Measurements from ENCODE around the gene SMIM32. TPM values are rescaled to one million over a fixed set of nuclear protein-coding genes. Genes with fewer than 3 reads are reported as not detected.

Gene SMIM32
- total RNA-seq, 2 experiments from 2014 or later: not detected

- no peaks in the 10 kb centered on the region for H3K9me3 ChIP-seq (ENCODE audit: low read length)
- no peak for DNase-seq (ENCODE audit: low spot score)
- no peak overlapping the region for H2AFZ ChIP-seq (ENCODE audit: low read length)
- TF ChIP-seq CTCF (conservative IDR thresholded peaks at IDR 0.05; ENCODE audit: low read length) (no peak), EZH2phosphoT487 (IDR thresholded peaks at IDR 0.05; ENCODE audit: borderline replicate concordance, low read depth, low read length) (no peak)
- BruUV-seq (replicated peaks): no TSS peak
- no peaks in the 10 kb centered on the region for H3K9me2 ChIP-seq (ENCODE audit: insufficient read depth, low read length)
- POLR2A ChIA-PET: interaction anchor here (0.6 kb wide), 1 partner anchor 29 kb away, joined by 3 read pairs; no protein-coding TSS in a partner anchor
- H3K36me3 ChIP-seq (ENCODE audit: insufficient read depth, low read length): no peaks in the 10 kb centered on the region
- CTCF ChIA-PET (ENCODE audit: unreplicated experiment): no interaction called here
- H4K20me1 ChIP-seq (ENCODE audit: insufficient read depth, low read length): no peaks in the 10 kb centered on the region
- H3K27ac ChIP-seq (ENCODE audit: low read depth, low read length, poor library complexity, severe bottlenecking): no peak overlapping the region
- no peaks in the 10 kb centered on the region for H3K79me2 ChIP-seq (ENCODE audit: insufficient read depth, low read depth, low read length)
- no peaks in the 10 kb centered on the region for H3K4me1 ChIP-seq (ENCODE audit: insufficient read depth, low read length, poor library complexity, severe bottlenecking)
- H3K4me3 ChIP-seq (ENCODE audit: low read depth, low read length, poor library complexity, severe bottlenecking): no peak overlapping the region
- intact Hi-C loops (cut with micrococcal nuclease; ENCODE audit: unreplicated experiment): no loop called here
- H3K4me2 ChIP-seq (ENCODE audit: low read length): no peak overlapping the region
Measured at GRCh38 chr5:136205941-136206340, 13.0 kb upstream of the SMIM32 start.

- BruUV-seq (replicated peaks): no TSS peak
- Histone ChIP-seq H3K9me3 (ENCODE audit: low read length) (no peaks in the 10 kb centered on the region), H3K27ac (ENCODE audit: low read depth, low read length, poor library complexity, severe bottlenecking) (no peak overlapping the region), H3K4me2 (ENCODE audit: low read length) (no peak overlapping the region), H3K79me2 (ENCODE audit: insufficient read depth, low read depth, low read length) (no peaks in the 10 kb centered on the region), H2AFZ (ENCODE audit: low read length) (no peak overlapping the region), H3K36me3 (ENCODE audit: insufficient read depth, low read length) (no peaks in the 10 kb centered on the region), H3K9me2 (ENCODE audit: insufficient read depth, low read length) (no peaks in the 10 kb centered on the region), H3K4me1 (ENCODE audit: insufficient read depth, low read length, poor library complexity, severe bottlenecking) (no peaks in the 10 kb centered on the region), H4K20me1 (ENCODE audit: insufficient read depth, low read length) (no peaks in the 10 kb centered on the region), H3K4me3 (ENCODE audit: low read depth, low read length, poor library complexity, severe bottlenecking) (no peak overlapping the region)
- TF ChIP-seq EZH2phosphoT487 (IDR thresholded peaks at IDR 0.05; ENCODE audit: borderline replicate concordance, low read depth, low read length) (no peak), CTCF (conservative IDR thresholded peaks at IDR 0.05; ENCODE audit: low read length) (no peak)
- no peak for DNase-seq (ENCODE audit: low spot score)
- ChIA-PET POLR2A (interaction anchor here (0.5 to 0.6 kb wide), 3 partner anchors 28 to 278 kb away, joined by 3 read pairs; no protein-coding TSS in a partner anchor), CTCF (ENCODE audit: unreplicated experiment) (no interaction called here)
- intact Hi-C loops (cut with micrococcal nuclease; ENCODE audit: unreplicated experiment): no loop called here
Measured at GRCh38 chr5:136205061-136205702, 12.2 kb upstream of the SMIM32 start.

- Histone ChIP-seq H3K79me2 (ENCODE audit: insufficient read depth, low read depth, low read length) (no peaks in the 10 kb centered on the region), H3K4me3 (ENCODE audit: low read depth, low read length, poor library complexity, severe bottlenecking) (no peak overlapping the region), H4K20me1 (ENCODE audit: insufficient read depth, low read length) (no peaks in the 10 kb centered on the region), H3K27ac (ENCODE audit: low read depth, low read length, poor library complexity, severe bottlenecking) (no peak overlapping the region), H3K9me2 (ENCODE audit: insufficient read depth, low read length) (no peaks in the 10 kb centered on the region), H3K4me2 (ENCODE audit: low read length) (no peak overlapping the region), H3K9me3 (ENCODE audit: low read length) (no peaks in the 10 kb centered on the region), H3K36me3 (ENCODE audit: insufficient read depth, low read length) (no peaks in the 10 kb centered on the region), H2AFZ (ENCODE audit: low read length) (no peak overlapping the region), H3K4me1 (ENCODE audit: insufficient read depth, low read length, poor library complexity, severe bottlenecking) (no peaks in the 10 kb centered on the region)
- TF ChIP-seq CTCF (conservative IDR thresholded peaks at IDR 0.05; ENCODE audit: low read length) (no peak), EZH2phosphoT487 (IDR thresholded peaks at IDR 0.05; ENCODE audit: borderline replicate concordance, low read depth, low read length) (no peak)
- CTCF ChIA-PET (ENCODE audit: unreplicated experiment): no interaction called here
- no TSS peak for BruUV-seq (replicated peaks)
- POLR2A ChIA-PET: interaction anchor here (0.5 kb wide), 1 partner anchor 100 kb away, joined by 3 read pairs; no protein-coding TSS in a partner anchor
- DNase-seq (ENCODE audit: low spot score): no peak
- intact Hi-C loops (cut with micrococcal nuclease; ENCODE audit: unreplicated experiment): no loop called here
Measured at GRCh38 chr5:136203303-136203922, 10.5 kb upstream of the SMIM32 start.

All from OCI-LY7 (cell line).